LNCaP clone FGC (cell line): Measurements from ENCODE around the gene STAT1.

Experiments
- DNase-seq: peaks from one replicate; pipeline ENCODE4 v3.0.0-alpha.2; 2011; ENCODE audit warnings: low read depth
- H3K4me3 ChIP-seq: 2 replicates; pipeline ENCODE4 v1.5.1; 2011; ENCODE audit warnings: mild to moderate bottlenecking, low read depth, low read length, control low read depth
- TF ChIP-seq, protein P1 (sequence below): IDR thresholded peaks from 2 replicates; pipeline ENCODE4 v1.5.1; 2012; ENCODE audit warnings: mild to moderate bottlenecking; ENCODE audit not compliant: control insufficient read depth, insufficient read depth; ENCODE audit errors: extremely low read depth

STAT1 gene

GRCh38 chr2:191043438-191043837, 29.5 kb upstream of the STAT1 start:
- DNase-seq, result no peak
- H3K4me3 ChIP-seq, result no peak overlapping the region
- TF ChIP-seq, protein P1, sequence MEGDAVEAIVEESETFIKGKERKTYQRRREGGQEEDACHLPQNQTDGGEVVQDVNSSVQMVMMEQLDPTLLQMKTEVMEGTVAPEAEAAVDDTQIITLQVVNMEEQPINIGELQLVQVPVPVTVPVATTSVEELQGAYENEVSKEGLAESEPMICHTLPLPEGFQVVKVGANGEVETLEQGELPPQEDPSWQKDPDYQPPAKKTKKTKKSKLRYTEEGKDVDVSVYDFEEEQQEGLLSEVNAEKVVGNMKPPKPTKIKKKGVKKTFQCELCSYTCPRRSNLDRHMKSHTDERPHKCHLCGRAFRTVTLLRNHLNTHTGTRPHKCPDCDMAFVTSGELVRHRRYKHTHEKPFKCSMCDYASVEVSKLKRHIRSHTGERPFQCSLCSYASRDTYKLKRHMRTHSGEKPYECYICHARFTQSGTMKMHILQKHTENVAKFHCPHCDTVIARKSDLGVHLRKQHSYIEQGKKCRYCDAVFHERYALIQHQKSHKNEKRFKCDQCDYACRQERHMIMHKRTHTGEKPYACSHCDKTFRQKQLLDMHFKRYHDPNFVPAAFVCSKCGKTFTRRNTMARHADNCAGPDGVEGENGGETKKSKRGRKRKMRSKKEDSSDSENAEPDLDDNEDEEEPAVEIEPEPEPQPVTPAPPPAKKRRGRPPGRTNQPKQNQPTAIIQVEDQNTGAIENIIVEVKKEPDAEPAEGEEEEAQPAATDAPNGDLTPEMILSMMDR, result no peak

GRCh38 chr2:191041418-191042161, 27.6 kb upstream of the STAT1 start:
- no peak for DNase-seq
- H3K4me3 ChIP-seq, result no peak overlapping the region
- TF ChIP-seq, protein P1, result no peak

GRCh38 chr2:191039616-191040015, 25.6 kb upstream of the STAT1 start:
- TF ChIP-seq, protein P1, result no peak
- no peak overlapping the region for H3K4me3 ChIP-seq
- no peak for DNase-seq

- H3K4me3 ChIP-seq, result no peak overlapping the region
Observed at GRCh38 chr2:191038741-191039140, 24.8 kb upstream of the STAT1 start.

GRCh38 chr2:191038241-191038725, 24.3 kb upstream of the STAT1 start:
- H3K4me3 ChIP-seq, result no peak overlapping the region
- TF ChIP-seq, protein P1, result no peak
- no peak for DNase-seq

More at GRCh38 chr2:191038741-191039140, 24.8 kb upstream of the STAT1 start:
- TF ChIP-seq, protein P1, result no peak
- no peak for DNase-seq

GRCh38 chr2:191037351-191037750, 23.4 kb upstream of the STAT1 start:
- TF ChIP-seq, protein P1, result no peak
- H3K4me3 ChIP-seq, result no peak overlapping the region
- DNase-seq, result no peak

- TF ChIP-seq, protein P1, result no peak
- no peak overlapping the region for H3K4me3 ChIP-seq
- DNase-seq, result no peak
Observed at GRCh38 chr2:191036363-191036762, 22.4 kb upstream of the STAT1 start.
